ENCODE data around the gene CPNE4. TPM values are rescaled to one million over a fixed set of nuclear protein-coding genes. Genes with fewer than 3 reads are reported as not detected.

The CPNE4 gene
- total and polyA plus RNA-seq, 9 of the 15 experiments (the other 6 are each of a cell fraction or from before 2014, with no cell fraction given): not detected

- Histone ChIP-seq H3K9me3 (replicated peaks; ENCODE audit: control insufficient read depth, insufficient read depth, low read depth, low read length) (no peaks in the 10 kb centered on the region), H2AFZ (ENCODE audit: low read depth, low read length) (no peak overlapping the region), H3K9me1 (ENCODE audit: control insufficient read depth, insufficient read depth, low read length) (no peaks in the 10 kb centered on the region), H3K79me2 (ENCODE audit: control insufficient read depth, insufficient read depth, low read length) (no peaks in the 10 kb centered on the region), H3K36me3 (ENCODE audit: control insufficient read depth, insufficient read depth, low read length) (no peaks in the 10 kb centered on the region), H3K4me1 (replicated peaks in 1 of 2; ENCODE audit: control insufficient read depth in 2 of 2, insufficient read depth in 2 of 2, low read length in 2 of 2) (no peaks in the 10 kb centered on the region), H3K9ac (ENCODE audit: insufficient read depth in 1 of 2, low read depth in 2 of 2, low read length in 2 of 2) (no peak overlapping the region), H4K20me1 (replicated peaks; ENCODE audit: control insufficient read depth, insufficient read depth, low read length) (no peaks in the 10 kb centered on the region), H3K4me2 (ENCODE audit: insufficient read depth, low read length) (no peak overlapping the region), H3K4me3 (no peak overlapping the region), H3K27ac (ENCODE audit: extremely low read depth, low read depth, low read length) (no peak overlapping the region), H3K27me3 (ENCODE audit: control insufficient read depth in 2 of 2, insufficient read depth in 2 of 2, low read length in 2 of 2) (no peaks in the 10 kb centered on the region)
- ChIA-PET POLR2A (no interaction called here), CTCF (ENCODE audit: low intra/inter-chr PET ratio) (no interaction called here)
- DNase-seq (ENCODE audit: extremely low read depth in 1 of 4, low spot score in 3 of 4) (no peak), ATAC-seq (no peak), FAIRE-seq (no peak)
- no TSS peak for BruUV-seq (replicated peaks)
- in situ Hi-C loops (cut with MboI): no loop called here
- intact Hi-C loops (cut with micrococcal nuclease): no loop called here
- TF ChIP-seq TOE1 (IDR thresholded peaks at IDR 0.05; ENCODE audit: borderline replicate concordance) (no peak), TOE1 (CRISPR knock-in tag; IDR thresholded peaks at IDR 0.05; ENCODE audit: borderline replicate concordance, low read depth) (no peak), ZNF76 (CRISPR knock-in tag; IDR thresholded peaks at IDR 0.05; ENCODE audit: borderline replicate concordance) (no peak)
- WGBS (ENCODE audit: insufficient coverage, low coverage, missing lambda C conversion rate): 0% methylated on average over 1 of the region's 1 CpG
These were observed 285.0 kb downstream of the CPNE4 start for GRCh38 chr3:131749826-131750225.

DNA sequence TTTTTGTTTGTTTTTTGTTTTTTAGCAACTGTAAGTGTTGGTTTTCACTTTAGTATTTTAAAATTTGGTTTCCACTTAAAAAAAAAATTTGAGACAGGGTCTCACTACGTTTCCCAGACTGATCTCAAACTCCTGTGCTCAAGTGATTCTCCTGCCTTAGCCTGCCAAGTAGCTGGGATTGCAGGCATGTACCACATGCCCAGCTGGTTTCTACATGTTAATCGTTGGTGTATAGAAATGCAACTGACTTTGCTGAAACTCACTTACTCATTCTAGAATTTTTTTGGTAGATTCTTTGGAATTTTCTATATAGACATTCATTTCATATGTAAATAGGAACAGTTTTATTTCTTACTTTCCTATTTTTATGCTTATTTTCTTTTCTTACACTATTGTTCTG, 287.3 kb downstream of the CPNE4 start:
- no peaks in the 10 kb centered on the region for H3K9me3 ChIP-seq (replicated peaks; ENCODE audit: control insufficient read depth, insufficient read depth, low read depth, low read length)
- no peaks in the 10 kb centered on the region for H3K79me2 ChIP-seq (ENCODE audit: control insufficient read depth, insufficient read depth, low read length)
- POLR2A ChIA-PET: no interaction called here
- 0% methylated on average over 2 of the region's 2 CpGs for WGBS (ENCODE audit: insufficient coverage, low coverage, missing lambda C conversion rate)
- TF ChIP-seq THRB (CRISPR knock-in tag; conservative IDR thresholded peaks at IDR 0.05) (no peak), PML (IDR thresholded peaks at IDR 0.05; ENCODE audit: low read length) (no peak), ARID1B (IDR thresholded peaks at IDR 0.05) (no peak), SMAD1 (IDR thresholded peaks at IDR 0.05; ENCODE audit: low read depth, low read length, partially characterized antibody) (no peak), PYGO2 (tag; IDR thresholded peaks at IDR 0.05) (no peak), ZFP36 (IDR thresholded peaks at IDR 0.05; ENCODE audit: low read depth, low read length, partially characterized antibody) (no peak)
- TF ChIP-seq, protein P1, sequence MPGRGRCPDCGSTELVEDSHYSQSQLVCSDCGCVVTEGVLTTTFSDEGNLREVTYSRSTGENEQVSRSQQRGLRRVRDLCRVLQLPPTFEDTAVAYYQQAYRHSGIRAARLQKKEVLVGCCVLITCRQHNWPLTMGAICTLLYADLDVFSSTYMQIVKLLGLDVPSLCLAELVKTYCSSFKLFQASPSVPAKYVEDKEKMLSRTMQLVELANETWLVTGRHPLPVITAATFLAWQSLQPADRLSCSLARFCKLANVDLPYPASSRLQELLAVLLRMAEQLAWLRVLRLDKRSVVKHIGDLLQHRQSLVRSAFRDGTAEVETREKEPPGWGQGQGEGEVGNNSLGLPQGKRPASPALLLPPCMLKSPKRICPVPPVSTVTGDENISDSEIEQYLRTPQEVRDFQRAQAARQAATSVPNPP (IDR thresholded peaks at IDR 0.05; ENCODE audit: borderline replicate concordance, insufficient read depth, insufficient read length): no peak
- TF ChIP-seq, protein P2, sequence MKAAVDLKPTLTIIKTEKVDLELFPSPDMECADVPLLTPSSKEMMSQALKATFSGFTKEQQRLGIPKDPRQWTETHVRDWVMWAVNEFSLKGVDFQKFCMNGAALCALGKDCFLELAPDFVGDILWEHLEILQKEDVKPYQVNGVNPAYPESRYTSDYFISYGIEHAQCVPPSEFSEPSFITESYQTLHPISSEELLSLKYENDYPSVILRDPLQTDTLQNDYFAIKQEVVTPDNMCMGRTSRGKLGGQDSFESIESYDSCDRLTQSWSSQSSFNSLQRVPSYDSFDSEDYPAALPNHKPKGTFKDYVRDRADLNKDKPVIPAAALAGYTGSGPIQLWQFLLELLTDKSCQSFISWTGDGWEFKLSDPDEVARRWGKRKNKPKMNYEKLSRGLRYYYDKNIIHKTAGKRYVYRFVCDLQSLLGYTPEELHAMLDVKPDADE (conservative IDR thresholded peaks at IDR 0.05; ENCODE audit: control insufficient read depth, low read depth, low read length): no peak
- no peaks in the 10 kb centered on the region for H4K20me1 ChIP-seq (replicated peaks; ENCODE audit: control insufficient read depth, insufficient read depth, low read length)
- FAIRE-seq (no peak), ATAC-seq (no peak), DNase-seq (ENCODE audit: extremely low read depth in 1 of 4, low spot score in 3 of 4) (no peak)
- H3K4me3 ChIP-seq: no peak overlapping the region
- no peaks in the 10 kb centered on the region for H3K27me3 ChIP-seq (ENCODE audit: control insufficient read depth in 2 of 2, insufficient read depth in 2 of 2, low read length in 2 of 2)
- no peak overlapping the region for H3K27ac ChIP-seq (ENCODE audit: extremely low read depth, low read depth, low read length)
- intact Hi-C loops (cut with micrococcal nuclease) (no loop called here), in situ Hi-C loops (cut with MboI) (no loop called here)
- CTCF ChIA-PET (ENCODE audit: low intra/inter-chr PET ratio): no interaction called here
- no peaks in the 10 kb centered on the region for H3K36me3 ChIP-seq (ENCODE audit: control insufficient read depth, insufficient read depth, low read length)
- H3K9ac ChIP-seq (ENCODE audit: insufficient read depth in 1 of 2, low read depth in 2 of 2, low read length in 2 of 2): no peak overlapping the region
- no TSS peak for BruUV-seq (replicated peaks)
- H2AFZ ChIP-seq (ENCODE audit: low read depth, low read length): no peak overlapping the region
- no peaks in the 10 kb centered on the region for H3K9me1 ChIP-seq (ENCODE audit: control insufficient read depth, insufficient read depth, low read length)
- no peaks in the 10 kb centered on the region for H3K4me1 ChIP-seq (replicated peaks in 1 of 2; ENCODE audit: control insufficient read depth in 2 of 2, insufficient read depth in 2 of 2, low read length in 2 of 2)
- H3K4me2 ChIP-seq (ENCODE audit: insufficient read depth, low read length): no peak overlapping the region

Measured in K562 (cell line).